ENCODE measurements around the gene PRXL2C. TPM values are rescaled to one million over a fixed set of nuclear protein-coding genes. Genes with fewer than 3 reads are reported as not detected.

PRXL2C gene
- total and polyA plus RNA-seq, 2 of the 13 experiments (the other 11 are each of a cell fraction or from before 2014, with no cell fraction given) = 11.0 to 13.2 TPM

DNA sequence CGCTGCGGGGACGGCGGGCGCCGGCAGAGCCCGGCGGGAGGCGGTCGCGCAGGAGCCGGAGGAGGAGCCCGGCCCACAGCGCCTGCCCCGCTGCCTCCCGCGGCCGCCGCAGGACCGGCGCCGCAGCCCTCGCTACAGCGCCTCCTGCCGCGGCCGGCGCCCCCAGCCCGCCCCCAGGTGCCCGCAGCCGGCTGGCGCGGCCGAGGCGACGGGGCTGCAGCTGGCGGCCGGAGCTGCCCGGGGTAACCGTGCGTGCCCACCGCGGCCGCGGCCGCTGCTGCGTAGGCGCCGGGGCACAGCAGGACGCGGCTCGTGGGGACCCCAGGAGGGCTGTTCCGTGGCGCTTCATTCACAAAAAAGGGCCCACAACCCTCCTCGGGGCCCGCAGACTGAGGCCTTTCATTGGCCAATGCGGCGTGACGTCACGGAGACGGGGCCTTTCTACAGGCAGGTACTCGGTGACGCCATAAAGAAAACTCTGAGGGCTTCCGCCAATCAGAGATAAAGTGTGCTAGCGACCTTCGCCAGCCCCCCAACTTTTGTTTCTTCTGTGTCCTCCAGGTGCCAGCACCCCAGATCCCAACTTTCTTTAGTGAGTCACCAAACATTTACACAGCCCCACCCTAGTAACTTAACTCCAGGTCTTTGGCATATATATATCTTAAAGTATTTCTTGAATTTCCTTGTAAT is 35.5 kb downstream of the PRXL2C start, which contains the start of gene CDC14B (continued):
- TF ChIP-seq ZNF280B (CRISPR knock-in tag; IDR thresholded peaks at IDR 0.05; ENCODE audit: borderline replicate concordance) (no peak), RFXAP (CRISPR knock-in tag; IDR thresholded peaks at IDR 0.05; ENCODE audit: borderline replicate concordance) (peak; percentile 96), NAIF1 (CRISPR knock-in tag; IDR thresholded peaks at IDR 0.05; ENCODE audit: borderline replicate concordance) (no peak), SOX5 (CRISPR knock-in tag; IDR thresholded peaks at IDR 0.05; ENCODE audit: borderline replicate concordance) (no peak), PRDM15 (CRISPR knock-in tag; IDR thresholded peaks at IDR 0.05) (no peak), FOSL2 (CRISPR knock-in tag; IDR thresholded peaks at IDR 0.05) (peak; percentile 6; the same call in 1 of the 2 replicates), SMARCC2 (IDR thresholded peaks at IDR 0.05) (no peak; the same call in 1 of the 2 replicates), ZNF720 (CRISPR knock-in tag; IDR thresholded peaks at IDR 0.05) (no peak), BCL6 (CRISPR knock-in tag; IDR thresholded peaks at IDR 0.05) (no peak), CSRNP2 (CRISPR knock-in tag; conservative IDR thresholded peaks at IDR 0.05; ENCODE audit: low read depth) (no peak), SRY (CRISPR knock-in tag; IDR thresholded peaks at IDR 0.05) (no peak), REPIN1 (CRISPR knock-in tag; IDR thresholded peaks at IDR 0.05; ENCODE audit: borderline replicate concordance, low read depth) (no peak), GABPA (IDR thresholded peaks at IDR 0.05; ENCODE audit: low read depth, low read length) (no peak), GABPA (CRISPR knock-in tag; IDR thresholded peaks at IDR 0.05; ENCODE audit: low read depth) (0 out of 2 replicates have a peak, but pooled peaks have one; percentile 55), NR2F2 (IDR thresholded peaks at IDR 0.05; ENCODE audit: borderline replicate concordance, low read depth) (no peak; the same call in 1 of the 2 replicates), ZNF570 (CRISPR knock-in tag; IDR thresholded peaks at IDR 0.05; ENCODE audit: borderline replicate concordance) (no peak), GATAD1 (CRISPR knock-in tag; IDR thresholded peaks at IDR 0.05) (peak; percentile 45; the same call in 1 of the 2 replicates), RBM39 (IDR thresholded peaks at IDR 0.05; ENCODE audit: low read depth, low read length, poor library complexity, severe bottlenecking) (no peak), RXRB (CRISPR knock-in tag; IDR thresholded peaks at IDR 0.05; ENCODE audit: borderline replicate concordance) (0 out of 2 replicates have a peak, but pooled peaks have one; percentile 8), ZFP62 (CRISPR knock-in tag; IDR thresholded peaks at IDR 0.05) (no peak), SP140L (CRISPR knock-in tag; IDR thresholded peaks at IDR 0.05; ENCODE audit: borderline replicate concordance) (no peak)
- TF ChIP-seq, protein P1, sequence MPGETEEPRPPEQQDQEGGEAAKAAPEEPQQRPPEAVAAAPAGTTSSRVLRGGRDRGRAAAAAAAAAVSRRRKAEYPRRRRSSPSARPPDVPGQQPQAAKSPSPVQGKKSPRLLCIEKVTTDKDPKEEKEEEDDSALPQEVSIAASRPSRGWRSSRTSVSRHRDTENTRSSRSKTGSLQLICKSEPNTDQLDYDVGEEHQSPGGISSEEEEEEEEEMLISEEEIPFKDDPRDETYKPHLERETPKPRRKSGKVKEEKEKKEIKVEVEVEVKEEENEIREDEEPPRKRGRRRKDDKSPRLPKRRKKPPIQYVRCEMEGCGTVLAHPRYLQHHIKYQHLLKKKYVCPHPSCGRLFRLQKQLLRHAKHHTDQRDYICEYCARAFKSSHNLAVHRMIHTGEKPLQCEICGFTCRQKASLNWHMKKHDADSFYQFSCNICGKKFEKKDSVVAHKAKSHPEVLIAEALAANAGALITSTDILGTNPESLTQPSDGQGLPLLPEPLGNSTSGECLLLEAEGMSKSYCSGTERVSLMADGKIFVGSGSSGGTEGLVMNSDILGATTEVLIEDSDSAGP (CRISPR knock-in tag; IDR thresholded peaks at IDR 0.05; ENCODE audit: borderline replicate concordance) = 0 out of 2 replicates have a peak, but pooled peaks have one; percentile 21
